OCI-LY3 (cell line): ENCODE results near the gene FOXR1.
"Not testable (repeated sequence)": the region's sequence is repeated elsewhere in the genome, so short reads cannot be mapped to it uniquely, and the experiment has no call there.

Experiments
- H2AFZ ChIP-seq: fragments of 200-600, 300-600 bp; shearing (Covaris generic); 2 replicates; pipeline ENCODE4 v1.6.0; 2014; ENCODE audit warnings: antibody characterized with exemption, low read depth, low read length
- H3K27ac ChIP-seq: fragments of 200-600, 300-600 bp; sonication (generic); 2 replicates; pipeline ENCODE4 v1.5.1; 2014; ENCODE audit warnings: mild to moderate bottlenecking, low read length, moderate library complexity, mixed read lengths
- H3K27me3 ChIP-seq: fragments of 200-600, 300-600 bp; sonication (generic); 2 replicates; pipeline ENCODE4 v1.6.1; 2014; ENCODE audit warnings: low read depth, low read length, mixed read lengths
- H3K36me3 ChIP-seq: fragments of 200-600, 300-600 bp; sonication (generic); replicated peaks from 2 replicates; pipeline ENCODE3; 2014; ENCODE audit warnings: low read depth, low read length, mixed read lengths
- H3K4me1 ChIP-seq: fragments of 300-600, 200-600 bp; sonication (generic); 2 replicates; pipeline ENCODE4 v1.6.1; 2014; ENCODE audit warnings: low read length, mixed read lengths
- H3K4me2 ChIP-seq: fragments of 200-600, 300-600 bp; sonication (generic); 2 replicates; pipeline ENCODE4 v1.6.1; 2014; ENCODE audit warnings: low read length, mixed read lengths
- H3K4me3 ChIP-seq: fragments of 300-600, 200-600 bp; sonication (generic); 2 replicates; pipeline ENCODE4 v1.5.1; 2014; ENCODE audit warnings: antibody characterized with exemption, mild to moderate bottlenecking, low read length, moderate library complexity
- H3K79me2 ChIP-seq: fragments of 300-600, 200-600 bp; shearing (Covaris generic); 2 replicates; pipeline ENCODE4 v1.6.1; 2014; ENCODE audit warnings: mild to moderate bottlenecking, low read length, mixed read lengths
- H3K9ac ChIP-seq: fragments of 300-600, 200-600 bp; shearing (Covaris generic); 2 replicates; pipeline ENCODE4 v1.6.0; 2014; ENCODE audit warnings: mild to moderate bottlenecking, low read length, moderate library complexity
- H3K9me3 ChIP-seq: fragments of 200-600, 300-600 bp; shearing (Covaris generic); 2 replicates; pipeline ENCODE4 v1.6.1; 2014; ENCODE audit warnings: low read length, mixed read lengths; ENCODE audit not compliant: insufficient read depth
- H4K20me1 ChIP-seq: fragments of 200-600, 300-600 bp; sonication (generic); 2 replicates; pipeline ENCODE4 v1.6.1; 2016; ENCODE audit warnings: low read length, mixed read lengths; ENCODE audit not compliant: insufficient read depth
- CTCF ChIP-seq: fragments of 200-600, 300-600 bp; sonication (generic); IDR thresholded peaks from 2 replicates; pipeline ENCODE4 v1.5.1; 2014; ENCODE audit warnings: antibody characterized with exemption, low read length, low read depth
- EZH2phosphoT487 ChIP-seq: fragments of 200-600 bp; shearing (Covaris generic); IDR thresholded peaks from 2 replicates; pipeline ENCODE4 v1.6.1; 2018; ENCODE audit warnings: antibody characterized with exemption, mixed run types, low read depth

The FOXR1 gene

DNA sequence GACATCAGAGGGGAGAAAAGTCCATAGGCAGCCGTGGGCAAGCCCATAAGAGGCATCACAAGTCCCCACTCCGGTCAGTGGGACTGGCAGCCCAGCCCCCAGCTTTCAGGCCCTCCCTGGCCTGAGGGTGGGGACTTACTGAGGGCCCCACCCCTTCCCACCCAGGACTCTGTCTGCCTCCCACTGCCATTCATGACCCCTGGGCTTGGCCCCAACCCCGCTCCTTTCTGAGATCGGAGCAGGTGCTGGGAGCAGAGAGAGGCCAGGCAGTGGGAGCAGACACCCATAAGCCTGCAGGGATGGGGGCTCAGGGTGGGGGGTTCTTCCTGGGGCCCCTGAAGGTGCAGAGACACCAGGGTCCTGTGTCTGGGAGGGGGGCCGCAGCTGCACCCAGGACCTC is 10.4 kb upstream of the FOXR1 start:
- Histone ChIP-seq H3K4me3 (no peak overlapping the region), H3K27ac (no peak overlapping the region), H3K79me2 (no peaks in the 10 kb centered on the region), H3K27me3 (no peaks in the 10 kb centered on the region), H4K20me1 (no peaks in the 10 kb centered on the region), H3K4me1 (no peaks in the 10 kb centered on the region), H3K9ac (no peak overlapping the region), H2AFZ (no peak overlapping the region), H3K36me3 (no peaks in the 10 kb centered on the region), H3K4me2 (no peak overlapping the region), H3K9me3 (no peaks in the 10 kb centered on the region)
- no peak for TF ChIP-seq CTCF
- TF ChIP-seq EZH2phosphoT487 = no peak

DNA sequence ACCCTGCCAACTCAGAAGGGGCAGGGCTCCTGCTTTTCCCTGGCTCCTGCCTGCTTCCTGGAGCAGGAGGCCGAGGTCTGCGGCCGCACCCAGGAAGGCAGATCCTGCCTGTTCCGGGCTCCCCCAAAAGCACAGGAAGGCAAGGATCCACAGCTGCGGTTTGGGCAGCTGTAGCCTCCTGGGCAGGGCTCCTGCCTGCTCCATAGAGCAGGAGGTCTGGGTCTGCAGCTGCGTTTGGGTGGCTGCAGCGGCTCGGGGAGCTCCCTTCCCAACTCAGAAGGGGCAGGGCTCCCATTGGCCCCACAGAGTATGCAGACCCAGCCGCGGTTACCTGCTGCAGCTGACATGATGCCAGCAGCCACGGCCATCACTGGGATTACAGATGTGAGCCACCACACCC is 10.0 kb upstream of the FOXR1 start:
- Histone ChIP-seq H3K4me1 (no peaks in the 10 kb centered on the region), H3K79me2 (no peaks in the 10 kb centered on the region), H3K4me2 (no peak overlapping the region), H3K27ac (no peak overlapping the region), H4K20me1 (no peaks in the 10 kb centered on the region), H3K9me3 (no peaks in the 10 kb centered on the region), H2AFZ (no peak overlapping the region), H3K4me3 (no peak overlapping the region), H3K27me3 (no peaks in the 10 kb centered on the region), H3K36me3 (no peaks in the 10 kb centered on the region), H3K9ac (no peak overlapping the region)
- TF ChIP-seq EZH2phosphoT487 = no peak
- TF ChIP-seq CTCF = no peak

- not testable (repeated sequence) for H3K36me3 ChIP-seq, H3K9ac ChIP-seq, H3K27ac ChIP-seq
These were observed 2.1 kb upstream of the FOXR1 start for GRCh38 chr11:118969508-118969907.

DNA sequence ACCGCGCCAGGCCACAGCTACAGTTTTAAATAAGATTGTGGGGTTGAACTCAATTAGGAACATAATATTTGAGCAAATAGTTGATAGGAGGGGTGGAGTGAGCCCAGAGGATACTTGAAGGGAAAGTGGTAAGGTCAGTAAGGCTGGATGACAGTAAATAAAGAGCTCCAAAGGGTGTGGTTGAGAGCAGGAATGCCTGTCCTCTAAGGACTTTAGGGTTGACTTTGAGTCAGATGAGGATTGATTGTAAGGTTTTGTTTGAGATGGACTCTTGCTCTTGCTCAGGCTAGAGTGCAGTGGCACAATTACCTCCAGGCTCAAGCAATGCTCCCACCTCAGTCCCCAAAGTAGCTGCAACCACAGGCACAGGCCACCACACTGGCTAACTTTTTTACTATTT is 2.4 kb downstream of the FOXR1 start:
- Histone ChIP-seq H3K9me3 (no peaks in the 10 kb centered on the region), H3K27me3 (peaks cover 13% of the 10 kb centered on the region), H3K9ac (no peak overlapping the region), H3K4me2 (no peak overlapping the region), H3K4me3 (no peak overlapping the region), H3K27ac (no peak overlapping the region), H3K36me3 (no peaks in the 10 kb centered on the region), H3K79me2 (no peaks in the 10 kb centered on the region), H2AFZ (no peak overlapping the region), H4K20me1 (no peaks in the 10 kb centered on the region), H3K4me1 (no peaks in the 10 kb centered on the region)
- TF ChIP-seq CTCF = no peak

More at GRCh38 chr11:118969508-118969907, 2.1 kb upstream of the FOXR1 start:
- H3K9me3 ChIP-seq, H3K4me1 ChIP-seq, H3K79me2 ChIP-seq, H3K4me2 ChIP-seq, H3K27me3 ChIP-seq, H3K4me3 ChIP-seq, H4K20me1 ChIP-seq, H2AFZ ChIP-seq: not testable (repeated sequence)
